Epithelial cell of proximal tubule (primary cell): ENCODE results near the gene MYCT1. TPM values are rescaled to one million over a fixed set of nuclear protein-coding genes. Genes with fewer than 3 reads are reported as not detected.

Experiments used
- DNase-seq: peaks from one replicate; pipeline ENCODE4 v3.0.0-alpha.2; 2011; ENCODE audit warnings: low read depth
- H3K4me3 ChIP-seq: 2 replicates; pipeline ENCODE4 v1.5.1; 2011; ENCODE audit warnings: low read depth, mild to moderate bottlenecking, low read length
- total RNA-seq: library from RNA; depleted of rRNA; stranded (reverse); fragments of >200 nt; gene quantifications from 2 replicates; pipeline ENCODE4 v1.2.3, GENCODE V29; 2015
- TF ChIP-seq, protein P1 (sequence below): conservative IDR thresholded peaks from 2 replicates; pipeline ENCODE4 v1.5.1; 2012; ENCODE audit warnings: low read depth, mild to moderate bottlenecking, low read length

The MYCT1 gene
- total RNA-seq, 1 donor from 2014 or later: not detected

DNA sequence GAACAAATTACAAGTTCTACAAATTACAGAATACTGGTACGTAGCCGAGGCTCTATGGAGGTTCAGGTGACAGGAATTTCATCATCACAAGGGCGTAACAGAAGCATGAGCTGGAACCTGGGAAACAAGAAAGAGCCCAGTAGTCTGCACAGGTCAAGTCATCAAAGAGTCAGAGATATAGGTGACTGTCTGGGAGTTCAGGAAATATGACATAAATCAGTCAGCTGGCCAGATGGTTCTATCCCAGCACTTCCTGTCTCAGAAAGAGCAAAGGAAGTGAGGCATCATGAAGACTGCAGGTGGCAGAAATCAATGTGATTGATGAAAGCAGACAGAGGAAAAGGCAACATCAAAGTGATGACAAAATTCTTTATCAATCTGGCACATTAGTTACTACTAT is 23.3 kb downstream of the MYCT1 start:
- TF ChIP-seq, protein P1, sequence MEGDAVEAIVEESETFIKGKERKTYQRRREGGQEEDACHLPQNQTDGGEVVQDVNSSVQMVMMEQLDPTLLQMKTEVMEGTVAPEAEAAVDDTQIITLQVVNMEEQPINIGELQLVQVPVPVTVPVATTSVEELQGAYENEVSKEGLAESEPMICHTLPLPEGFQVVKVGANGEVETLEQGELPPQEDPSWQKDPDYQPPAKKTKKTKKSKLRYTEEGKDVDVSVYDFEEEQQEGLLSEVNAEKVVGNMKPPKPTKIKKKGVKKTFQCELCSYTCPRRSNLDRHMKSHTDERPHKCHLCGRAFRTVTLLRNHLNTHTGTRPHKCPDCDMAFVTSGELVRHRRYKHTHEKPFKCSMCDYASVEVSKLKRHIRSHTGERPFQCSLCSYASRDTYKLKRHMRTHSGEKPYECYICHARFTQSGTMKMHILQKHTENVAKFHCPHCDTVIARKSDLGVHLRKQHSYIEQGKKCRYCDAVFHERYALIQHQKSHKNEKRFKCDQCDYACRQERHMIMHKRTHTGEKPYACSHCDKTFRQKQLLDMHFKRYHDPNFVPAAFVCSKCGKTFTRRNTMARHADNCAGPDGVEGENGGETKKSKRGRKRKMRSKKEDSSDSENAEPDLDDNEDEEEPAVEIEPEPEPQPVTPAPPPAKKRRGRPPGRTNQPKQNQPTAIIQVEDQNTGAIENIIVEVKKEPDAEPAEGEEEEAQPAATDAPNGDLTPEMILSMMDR: no peak
- no peak overlapping the region for H3K4me3 ChIP-seq
- no peak for DNase-seq

GRCh38 chr6:152721956-152722355 is 24.3 kb downstream of the MYCT1 start:
- no peak for DNase-seq
- H3K4me3 ChIP-seq: no peak overlapping the region
- TF ChIP-seq, protein P1: no peak

GRCh38 chr6:152723398-152723797 is 25.7 kb downstream of the MYCT1 start:
- H3K4me3 ChIP-seq: no peak overlapping the region
- no peak for DNase-seq

GRCh38 chr6:152726313-152726712 is 28.6 kb downstream of the MYCT1 start:
- TF ChIP-seq, protein P1: no peak
- DNase-seq: no peak
- H3K4me3 ChIP-seq: no peak overlapping the region

More at GRCh38 chr6:152723398-152723797, 25.7 kb downstream of the MYCT1 start:
- TF ChIP-seq, protein P1: no peak

DNA sequence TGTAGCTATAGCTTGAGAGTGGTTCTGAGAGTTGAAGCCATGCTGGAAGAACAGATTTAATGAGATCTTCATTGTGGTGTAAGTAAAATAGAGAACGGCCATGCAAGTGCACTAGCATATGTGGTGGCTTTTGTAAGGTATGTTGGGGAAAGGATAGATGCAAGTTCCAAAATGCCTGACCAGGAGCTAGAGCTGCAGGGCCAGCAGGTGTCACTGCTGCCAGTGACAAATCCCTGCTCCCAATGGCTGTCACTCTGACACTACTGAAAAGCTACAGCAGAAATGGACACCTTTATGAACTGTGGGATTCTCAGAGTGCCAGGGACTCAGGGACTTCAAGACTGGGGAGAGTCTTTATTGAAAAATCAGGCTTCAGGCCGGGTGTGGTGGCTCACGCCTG is 29.8 kb downstream of the MYCT1 start:
- no peak for DNase-seq
- H3K4me3 ChIP-seq: no peak overlapping the region
- TF ChIP-seq, protein P1: no peak

GRCh38 chr6:152734630-152735029 is 36.9 kb downstream of the MYCT1 start:
- TF ChIP-seq, protein P1: no peak
- no peak overlapping the region for H3K4me3 ChIP-seq
- no peak for DNase-seq

DNA sequence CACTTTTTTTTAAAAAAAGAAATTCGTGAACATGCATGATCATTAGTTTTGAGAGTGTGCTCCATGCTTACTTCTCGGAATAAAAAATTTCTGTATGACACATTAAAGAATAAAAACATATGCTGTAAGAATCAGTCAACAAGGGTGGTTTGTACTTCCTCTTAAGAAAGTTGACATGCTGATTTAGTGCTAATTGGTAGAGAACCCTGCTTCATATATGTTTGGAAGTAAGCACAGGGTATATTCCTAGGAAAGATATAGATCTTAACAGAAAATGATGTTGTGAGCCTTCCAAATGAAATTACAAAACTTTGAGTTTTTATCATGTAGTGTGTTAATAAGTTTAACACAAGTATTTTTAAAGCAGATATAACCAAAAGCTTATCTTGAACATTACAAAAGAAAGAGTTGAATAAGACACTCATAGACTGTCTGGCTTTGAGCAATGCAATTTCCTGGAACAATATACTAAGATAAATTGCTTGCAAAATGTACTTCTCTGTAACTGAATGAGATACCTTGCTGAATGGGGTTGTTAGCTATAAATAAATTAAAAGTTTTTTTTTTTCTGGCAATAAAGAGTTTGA is 39.1 kb downstream of the MYCT1 start:
- TF ChIP-seq, protein P1: no peak

More for the DNA sequence above, 39.1 kb downstream of the MYCT1 start:
- no peak for DNase-seq
- no peak overlapping the region for H3K4me3 ChIP-seq
